ENCODE data around the gene NOCT. TPM values are rescaled to one million over a fixed set of nuclear protein-coding genes. Genes with fewer than 3 reads are reported as not detected.
"Not testable (repeated sequence)": the region's sequence is repeated elsewhere in the genome, so short reads cannot be mapped to it uniquely, and the experiment has no call there.

NOCT gene
- polyA plus RNA-seq, 1 experiment = 4.4 TPM

DNA sequence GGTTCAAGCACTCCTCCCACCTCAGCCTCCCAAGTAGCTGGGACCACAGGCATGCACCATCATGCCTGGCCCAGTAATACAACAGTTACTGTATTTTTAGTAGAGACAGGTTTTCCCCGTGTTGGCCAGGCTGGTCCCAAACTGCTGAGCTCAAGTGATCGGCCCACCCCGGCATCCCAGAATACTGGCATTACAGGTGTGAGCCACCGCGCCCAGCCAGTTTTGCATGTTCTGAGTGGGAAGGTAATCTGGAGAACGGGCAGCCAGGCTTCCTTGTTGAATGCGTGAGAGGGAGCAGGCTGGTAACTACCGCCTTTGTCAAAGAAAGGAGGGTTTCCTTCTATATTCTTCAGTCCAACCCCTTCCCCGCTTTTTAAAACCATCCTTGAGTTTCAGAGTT is 9.1 kb downstream of the NOCT start:
- Histone ChIP-seq H3K27me3 (ENCODE audit: control insufficient read depth, insufficient read depth, low read length) (no peaks in the 10 kb centered on the region), H3K4me3 (ENCODE audit: low read depth, low read length) (no peak overlapping the region), H3K36me3 (ENCODE audit: control insufficient read depth, insufficient read depth, low read length) (0 out of 2 replicates have a peak, but pooled peaks cover 1% of the 10 kb centered on the region)
- TF ChIP-seq, protein P1, sequence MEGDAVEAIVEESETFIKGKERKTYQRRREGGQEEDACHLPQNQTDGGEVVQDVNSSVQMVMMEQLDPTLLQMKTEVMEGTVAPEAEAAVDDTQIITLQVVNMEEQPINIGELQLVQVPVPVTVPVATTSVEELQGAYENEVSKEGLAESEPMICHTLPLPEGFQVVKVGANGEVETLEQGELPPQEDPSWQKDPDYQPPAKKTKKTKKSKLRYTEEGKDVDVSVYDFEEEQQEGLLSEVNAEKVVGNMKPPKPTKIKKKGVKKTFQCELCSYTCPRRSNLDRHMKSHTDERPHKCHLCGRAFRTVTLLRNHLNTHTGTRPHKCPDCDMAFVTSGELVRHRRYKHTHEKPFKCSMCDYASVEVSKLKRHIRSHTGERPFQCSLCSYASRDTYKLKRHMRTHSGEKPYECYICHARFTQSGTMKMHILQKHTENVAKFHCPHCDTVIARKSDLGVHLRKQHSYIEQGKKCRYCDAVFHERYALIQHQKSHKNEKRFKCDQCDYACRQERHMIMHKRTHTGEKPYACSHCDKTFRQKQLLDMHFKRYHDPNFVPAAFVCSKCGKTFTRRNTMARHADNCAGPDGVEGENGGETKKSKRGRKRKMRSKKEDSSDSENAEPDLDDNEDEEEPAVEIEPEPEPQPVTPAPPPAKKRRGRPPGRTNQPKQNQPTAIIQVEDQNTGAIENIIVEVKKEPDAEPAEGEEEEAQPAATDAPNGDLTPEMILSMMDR (IDR thresholded peaks at IDR 0.05; ENCODE audit: insufficient read depth, low read depth, low read length) = no peak
- POLR2A ChIA-PET = no interaction called here
- no peak for DNase-seq (ENCODE audit: low read depth)
- CTCF ChIA-PET = no interaction called here

DNA sequence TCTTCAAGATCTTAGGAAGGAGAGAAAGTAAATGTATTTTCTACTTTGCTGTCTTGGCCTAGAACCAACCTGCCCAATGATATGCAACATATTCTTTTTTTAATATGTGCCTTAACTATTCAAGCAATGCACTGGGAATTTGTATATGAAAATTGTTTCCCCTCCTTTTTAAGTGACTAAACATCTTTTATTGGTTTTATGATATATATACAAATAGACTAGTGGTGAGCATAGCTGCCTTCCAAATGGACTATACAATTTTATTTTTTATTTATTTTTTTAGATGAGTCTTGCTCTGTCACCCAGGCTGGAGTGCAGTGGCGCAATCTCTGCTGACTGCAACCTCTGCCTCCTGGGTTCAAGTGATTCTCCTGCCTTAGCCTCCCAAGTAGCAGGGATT is 10.3 kb downstream of the NOCT start:
- no peaks in the 10 kb centered on the region for H3K27me3 ChIP-seq (ENCODE audit: control insufficient read depth, insufficient read depth, low read length)
- ChIA-PET CTCF (interaction anchor here (0.6 to 1.1 kb wide), 2 partner anchors 9 to 69 kb away, joined by 3 read pairs; no protein-coding TSS in a partner anchor), POLR2A (interaction anchor here (0.7 kb wide), 1 partner anchor 928 kb away, joined by 3 read pairs; no protein-coding TSS in a partner anchor)
- TF ChIP-seq, protein P1 (IDR thresholded peaks at IDR 0.05; ENCODE audit: insufficient read depth, low read depth, low read length) = no peak
- 0 out of 2 replicates have a peak, but pooled peaks cover 1% of the 10 kb centered on the region for H3K36me3 ChIP-seq (ENCODE audit: control insufficient read depth, insufficient read depth, low read length)
- no peak overlapping the region for H3K4me3 ChIP-seq (ENCODE audit: low read depth, low read length)
- DNase-seq (ENCODE audit: low read depth) = no peak

DNA sequence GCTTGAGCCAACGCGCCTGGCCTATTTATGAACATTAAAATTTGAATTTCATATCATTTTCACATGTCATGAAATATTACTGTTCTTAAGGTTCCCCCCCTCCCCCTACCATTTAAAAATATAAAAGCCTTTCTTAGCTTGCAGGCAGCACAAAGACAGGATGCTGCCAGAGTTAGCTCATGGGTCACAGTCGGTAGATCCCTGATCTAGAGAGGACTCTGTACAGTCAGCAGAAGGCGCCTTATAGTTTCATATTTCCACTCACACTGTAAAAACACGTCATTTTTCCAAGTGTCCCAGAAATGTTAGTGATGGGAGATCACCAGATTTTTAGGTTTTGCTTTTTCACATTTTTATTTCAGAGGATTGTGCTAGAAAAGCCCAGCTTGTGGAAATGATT is 12.2 kb downstream of the NOCT start:
- H3K36me3 ChIP-seq (ENCODE audit: control insufficient read depth, insufficient read depth, low read length) = 0 out of 2 replicates have a peak, but pooled peaks cover 1% of the 10 kb centered on the region
- TF ChIP-seq, protein P1 (IDR thresholded peaks at IDR 0.05; ENCODE audit: insufficient read depth, low read depth, low read length) = no peak
- no peak for DNase-seq (ENCODE audit: low read depth)
- ChIA-PET CTCF (interaction anchor here (0.8 to 4.6 kb wide), 3 partner anchors 7 to 58 kb away, joined by 3 to 36 read pairs (median 3); no protein-coding TSS in a partner anchor), POLR2A (no interaction called here)
- H3K27me3 ChIP-seq (ENCODE audit: control insufficient read depth, insufficient read depth, low read length) = no peaks in the 10 kb centered on the region
- H3K4me3 ChIP-seq (ENCODE audit: low read depth, low read length) = no peak overlapping the region

DNA sequence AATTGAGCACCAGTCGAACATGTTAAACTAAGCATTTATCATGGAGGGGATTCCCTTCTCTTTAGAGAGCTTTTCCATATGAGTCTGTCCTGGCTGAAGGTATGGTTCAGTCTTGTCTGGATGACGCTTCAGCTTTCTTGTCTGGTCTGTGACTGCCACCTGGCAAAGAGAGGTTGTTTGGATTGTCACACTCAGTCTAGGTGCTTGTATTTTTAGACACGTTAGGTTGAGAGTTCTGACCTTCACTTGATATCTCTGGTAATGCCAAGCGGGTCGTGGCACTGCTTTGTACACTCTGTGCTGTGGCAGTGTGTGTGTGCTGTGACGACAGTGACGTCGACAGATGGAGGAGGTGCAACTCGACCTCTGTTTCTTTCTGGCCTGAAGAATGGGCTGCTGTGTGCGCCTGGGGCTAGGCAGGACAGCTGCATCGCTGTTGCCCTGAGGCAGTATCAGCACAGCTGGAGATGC is 12.6 kb downstream of the NOCT start:
- H3K36me3 ChIP-seq (ENCODE audit: control insufficient read depth, insufficient read depth, low read length) = 0 out of 2 replicates have a peak, but pooled peaks cover 1% of the 10 kb centered on the region
- H3K4me3 ChIP-seq (ENCODE audit: low read depth, low read length) = no peak overlapping the region
- no peaks in the 10 kb centered on the region for H3K27me3 ChIP-seq (ENCODE audit: control insufficient read depth, insufficient read depth, low read length)
- TF ChIP-seq, protein P1 (IDR thresholded peaks at IDR 0.05; ENCODE audit: insufficient read depth, low read depth, low read length) = no peak
- DNase-seq (ENCODE audit: low read depth) = no peak
- ChIA-PET POLR2A (no interaction called here), CTCF (interaction anchor here (1.1 to 4.6 kb wide), 3 partner anchors 8 to 41 kb away, joined by 3 to 36 read pairs (median 3); no protein-coding TSS in a partner anchor)

DNA sequence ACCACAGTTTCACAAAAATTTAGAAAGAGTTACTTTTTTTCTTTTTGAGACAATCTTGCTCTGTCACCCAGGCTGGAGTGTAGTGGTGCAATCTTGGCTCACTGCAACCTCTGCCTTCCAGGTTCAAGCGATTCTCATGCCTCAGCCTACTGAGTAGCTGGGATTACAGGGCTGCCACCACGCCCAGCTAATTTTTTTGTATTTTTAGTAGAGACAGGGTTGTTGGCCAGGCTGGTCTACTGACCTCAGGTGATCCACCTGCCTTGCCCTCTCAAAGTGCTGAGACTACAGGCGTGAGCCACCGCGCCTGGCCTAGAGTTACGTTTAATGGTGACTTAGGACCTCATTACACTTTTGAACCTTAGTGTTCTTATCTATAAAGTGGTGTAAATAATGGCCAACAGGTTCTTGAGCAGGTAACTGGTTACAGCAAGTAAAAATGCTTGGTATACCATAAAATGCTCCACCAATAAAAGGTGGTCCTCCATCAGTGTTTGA is 14.3 kb downstream of the NOCT start:
- ChIA-PET POLR2A (interaction anchor here (0.5 to 0.6 kb wide), 3 partner anchors 69 to 266 kb away, joined by 3 read pairs; no protein-coding TSS in a partner anchor), CTCF (interaction anchor here (0.6 to 4.6 kb wide), 26 partner anchors 9 to 265 kb away, joined by 3 to 36 read pairs (median 5); no protein-coding TSS in a partner anchor)
- H3K4me3 ChIP-seq (ENCODE audit: low read depth, low read length); DNase-seq (ENCODE audit: low read depth); H3K27me3 ChIP-seq (ENCODE audit: control insufficient read depth, insufficient read depth, low read length); H3K36me3 ChIP-seq (ENCODE audit: control insufficient read depth, insufficient read depth, low read length): not testable (repeated sequence)

All from BJ (cell line).